HCT116 (cell line): ENCODE measurements around the gene PDLIM3.

Source experiments
- CEBPB ChIP-seq: IDR thresholded peaks from 2 replicates; pipeline ENCODE4 v1.6.1; 2012; ENCODE audit warnings: low read depth
- EZH2 ChIP-seq: fragments of 200-600 bp; sonication (generic); IDR thresholded peaks from 2 replicates; pipeline ENCODE4 v1.6.1; 2017; ENCODE audit warnings: antibody characterized with exemption, mixed run types
- POLR2A ChIP-seq: IDR thresholded peaks from 2 replicates; pipeline ENCODE4 v1.7.0; 2011; ENCODE audit warnings: borderline replicate concordance; ENCODE audit not compliant: insufficient read depth, insufficient read length; ENCODE audit errors: extremely low read depth
- SIN3A ChIP-seq: IDR thresholded peaks from 2 replicates; pipeline ENCODE4 v1.6.1; 2012; ENCODE audit warnings: low read depth
- SP1 ChIP-seq: IDR thresholded peaks from 2 replicates; pipeline ENCODE4 v1.6.1; 2012; ENCODE audit warnings: low read depth
- YY1 ChIP-seq: IDR thresholded peaks from 2 replicates; pipeline ENCODE4 v1.6.1; 2011; ENCODE audit warnings: low read length, low read depth, moderate library complexity, mild to moderate bottlenecking; ENCODE audit not compliant: insufficient replicate concordance; ENCODE audit errors: extremely low read depth
- ZFX ChIP-seq: fragments of 450-650 bp; IDR thresholded peaks from 2 replicates; pipeline ENCODE4 v1.6.1; 2017
- TF ChIP-seq, protein P1 (sequence below), 3 experiments: fragments of 200-600 bp in 1 of 3; sonication (generic) in 1 of 3; IDR thresholded peaks in 2 of 3; conservative IDR thresholded peaks in 1 of 3; 2 replicates each; pipeline ENCODE4 v1.5.1; 2012 to 2017; ENCODE audit warnings: low read depth in 2 of 3, low read length in 2 of 3, antibody characterized with exemption in 1 of 3, borderline replicate concordance in 1 of 3, control low read depth in 1 of 3, mild to moderate bottlenecking in 1 of 3, mixed read lengths in 1 of 3, mixed run types in 1 of 3, moderate library complexity in 1 of 3; ENCODE audit not compliant: insufficient read depth in 1 of 3
- TF ChIP-seq, protein P2 (sequence below): IDR thresholded peaks from 2 replicates; pipeline ENCODE4 v1.6.1; 2012
- TF ChIP-seq, protein P3 (sequence below): IDR thresholded peaks from 2 replicates; pipeline ENCODE4 v1.6.1; 2011; ENCODE audit warnings: mild to moderate bottlenecking, low read length, moderate library complexity; ENCODE audit not compliant: insufficient replicate concordance; ENCODE audit errors: extremely low read depth

DNA sequence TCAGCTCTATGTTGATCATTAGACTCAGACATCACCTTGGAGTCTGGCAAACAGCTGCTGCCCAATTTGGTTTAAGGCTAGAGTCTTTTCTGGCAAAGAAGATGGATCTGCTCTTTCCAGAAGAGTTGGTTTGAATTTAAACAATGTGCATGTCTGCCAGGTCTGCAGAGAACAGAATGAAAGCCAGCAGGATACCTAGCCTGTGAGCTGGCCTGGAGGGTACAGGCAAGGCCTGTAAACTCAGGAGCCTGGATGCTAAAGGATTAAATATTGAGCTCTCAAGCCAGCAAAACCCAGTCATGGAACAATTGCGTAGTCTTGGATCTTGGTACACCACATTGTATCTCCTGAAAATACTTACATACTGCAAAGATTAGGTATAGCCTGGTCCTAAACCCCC, 15.6 kb upstream of the PDLIM3 start:
- TF ChIP-seq POLR2A (no peak), SP1 (no peak), EZH2 (no peak), CEBPB (no peak), SIN3A (no peak), YY1 (no peak), ZFX (no peak)
- TF ChIP-seq, protein P1, sequence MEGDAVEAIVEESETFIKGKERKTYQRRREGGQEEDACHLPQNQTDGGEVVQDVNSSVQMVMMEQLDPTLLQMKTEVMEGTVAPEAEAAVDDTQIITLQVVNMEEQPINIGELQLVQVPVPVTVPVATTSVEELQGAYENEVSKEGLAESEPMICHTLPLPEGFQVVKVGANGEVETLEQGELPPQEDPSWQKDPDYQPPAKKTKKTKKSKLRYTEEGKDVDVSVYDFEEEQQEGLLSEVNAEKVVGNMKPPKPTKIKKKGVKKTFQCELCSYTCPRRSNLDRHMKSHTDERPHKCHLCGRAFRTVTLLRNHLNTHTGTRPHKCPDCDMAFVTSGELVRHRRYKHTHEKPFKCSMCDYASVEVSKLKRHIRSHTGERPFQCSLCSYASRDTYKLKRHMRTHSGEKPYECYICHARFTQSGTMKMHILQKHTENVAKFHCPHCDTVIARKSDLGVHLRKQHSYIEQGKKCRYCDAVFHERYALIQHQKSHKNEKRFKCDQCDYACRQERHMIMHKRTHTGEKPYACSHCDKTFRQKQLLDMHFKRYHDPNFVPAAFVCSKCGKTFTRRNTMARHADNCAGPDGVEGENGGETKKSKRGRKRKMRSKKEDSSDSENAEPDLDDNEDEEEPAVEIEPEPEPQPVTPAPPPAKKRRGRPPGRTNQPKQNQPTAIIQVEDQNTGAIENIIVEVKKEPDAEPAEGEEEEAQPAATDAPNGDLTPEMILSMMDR (IDR thresholded peaks at IDR 0.05 in 2 of 3, conservative IDR thresholded peaks at IDR 0.05 in 1 of 3; ENCODE audit: borderline replicate concordance in 1 of 3, insufficient read depth in 1 of 3, low read depth in 2 of 3, low read length in 2 of 3): no peak
- TF ChIP-seq, protein P2, sequence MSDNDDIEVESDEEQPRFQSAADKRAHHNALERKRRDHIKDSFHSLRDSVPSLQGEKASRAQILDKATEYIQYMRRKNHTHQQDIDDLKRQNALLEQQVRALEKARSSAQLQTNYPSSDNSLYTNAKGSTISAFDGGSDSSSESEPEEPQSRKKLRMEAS: no peak
- TF ChIP-seq, protein P3, sequence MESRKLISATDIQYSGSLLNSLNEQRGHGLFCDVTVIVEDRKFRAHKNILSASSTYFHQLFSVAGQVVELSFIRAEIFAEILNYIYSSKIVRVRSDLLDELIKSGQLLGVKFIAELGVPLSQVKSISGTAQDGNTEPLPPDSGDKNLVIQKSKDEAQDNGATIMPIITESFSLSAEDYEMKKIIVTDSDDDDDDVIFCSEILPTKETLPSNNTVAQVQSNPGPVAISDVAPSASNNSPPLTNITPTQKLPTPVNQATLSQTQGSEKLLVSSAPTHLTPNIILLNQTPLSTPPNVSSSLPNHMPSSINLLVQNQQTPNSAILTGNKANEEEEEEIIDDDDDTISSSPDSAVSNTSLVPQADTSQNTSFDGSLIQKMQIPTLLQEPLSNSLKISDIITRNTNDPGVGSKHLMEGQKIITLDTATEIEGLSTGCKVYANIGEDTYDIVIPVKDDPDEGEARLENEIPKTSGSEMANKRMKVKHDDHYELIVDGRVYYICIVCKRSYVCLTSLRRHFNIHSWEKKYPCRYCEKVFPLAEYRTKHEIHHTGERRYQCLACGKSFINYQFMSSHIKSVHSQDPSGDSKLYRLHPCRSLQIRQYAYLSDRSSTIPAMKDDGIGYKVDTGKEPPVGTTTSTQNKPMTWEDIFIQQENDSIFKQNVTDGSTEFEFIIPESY: no peak
